Neuron (in vitro differentiated cells): ENCODE results near the gene BLOC1S2.
"Not testable (repeated sequence)": the region's sequence is repeated elsewhere in the genome, so short reads cannot be mapped to it uniquely, and the experiment has no call there.

ENCODE experiments used
- H2AFZ ChIP-seq: one replicate; pipeline ENCODE4 v1.6.1; 2013; ENCODE audit warnings: low read depth, mild to moderate bottlenecking, inconsistent platforms, low read length, moderate library complexity
- H3K27me3 ChIP-seq: one replicate; pipeline ENCODE4 v1.6.1; 2013; ENCODE audit warnings: low read length; ENCODE audit not compliant: insufficient read depth
- H3K36me3 ChIP-seq: one replicate; pipeline ENCODE4 v1.6.1; 2013; ENCODE audit warnings: low read length; ENCODE audit not compliant: insufficient read depth
- H3K4me1 ChIP-seq: one replicate; pipeline ENCODE4 v1.6.1; 2013; ENCODE audit warnings: low read length; ENCODE audit not compliant: insufficient read depth
- H3K4me3 ChIP-seq: 2 replicates; pipeline ENCODE4 v1.5.1; 2013; ENCODE audit warnings: mild to moderate bottlenecking, low read length, moderate library complexity
- H3K9me3 ChIP-seq: one replicate; pipeline ENCODE4 v1.6.1; 2013; ENCODE audit warnings: low read length

BLOC1S2 gene

DNA sequence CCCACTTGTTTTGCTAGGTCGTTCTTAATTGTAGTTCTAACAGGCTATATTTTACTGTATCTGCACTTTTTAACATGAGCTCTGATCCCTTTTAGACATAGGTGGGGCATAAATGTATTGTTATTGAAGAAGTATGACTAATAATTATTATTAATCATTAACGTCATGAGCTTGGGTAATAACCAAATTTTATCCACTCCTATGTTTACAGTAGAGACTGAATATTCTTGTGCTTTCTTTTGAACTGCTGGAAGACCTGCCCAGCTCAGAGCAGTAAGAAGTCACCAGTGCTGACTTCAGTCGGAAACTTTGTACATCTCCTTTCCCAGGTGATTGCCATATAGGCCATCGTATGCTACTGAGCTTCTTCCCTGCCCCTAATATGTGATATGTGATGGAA lies 24.8 kb upstream of the BLOC1S2 start:
- Histone ChIP-seq H3K4me3 (no peak overlapping the region), H3K4me1 (no peaks in the 10 kb centered on the region), H3K9me3 (no peaks in the 10 kb centered on the region), H3K27me3 (peaks cover 11% of the 10 kb centered on the region), H3K36me3 (no peaks in the 10 kb centered on the region), H2AFZ (no peak overlapping the region)

DNA sequence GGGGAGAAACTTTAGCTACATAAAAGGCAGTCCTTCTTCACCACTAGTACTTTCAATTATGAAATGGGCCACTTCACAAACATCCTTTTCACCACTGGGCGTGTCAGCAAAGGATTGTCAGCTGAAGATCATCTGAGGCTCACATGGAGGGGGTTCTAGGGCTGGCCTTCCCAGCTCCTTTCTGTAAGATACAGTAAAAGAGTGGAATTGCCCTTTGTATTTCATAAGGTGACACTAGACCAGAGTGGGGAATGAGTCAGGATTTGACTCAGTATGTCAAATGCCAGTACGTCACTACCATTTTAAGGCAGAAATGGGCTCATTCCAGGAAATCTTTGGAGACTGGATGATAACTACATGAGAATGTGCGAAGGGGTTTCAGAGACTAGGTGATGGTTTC lies 21.2 kb upstream of the BLOC1S2 start:
- H3K27me3 ChIP-seq = peaks cover 7% of the 10 kb centered on the region
- no peaks in the 10 kb centered on the region for H3K9me3 ChIP-seq
- H2AFZ ChIP-seq = no peak overlapping the region
- H3K4me1 ChIP-seq = no peaks in the 10 kb centered on the region
- H3K4me3 ChIP-seq = no peak overlapping the region
- no peaks in the 10 kb centered on the region for H3K36me3 ChIP-seq

DNA sequence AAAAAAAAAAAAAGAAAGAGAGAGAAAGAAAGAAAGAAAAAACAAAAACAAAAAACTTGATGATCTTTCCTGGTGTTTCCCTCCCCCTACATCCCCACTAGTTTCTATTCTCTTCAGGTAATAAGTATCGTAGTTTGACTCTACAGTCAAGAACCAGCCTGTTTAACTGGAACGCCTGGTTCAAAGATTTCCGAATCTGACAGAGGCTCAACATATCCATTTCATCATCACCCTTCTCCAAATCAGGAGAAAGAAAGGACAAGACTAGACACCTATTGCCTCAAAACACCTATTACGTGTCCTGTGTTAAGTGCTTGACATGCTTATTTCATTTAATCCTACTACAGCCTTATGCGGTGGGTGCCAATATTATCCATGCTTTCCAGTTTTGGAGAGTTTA lies 20.4 kb upstream of the BLOC1S2 start:
- no peak overlapping the region for H2AFZ ChIP-seq
- H3K4me3 ChIP-seq = no peak overlapping the region
- H3K4me1 ChIP-seq = no peaks in the 10 kb centered on the region
- H3K36me3 ChIP-seq = no peaks in the 10 kb centered on the region
- peaks cover 5% of the 10 kb centered on the region for H3K27me3 ChIP-seq
- no peaks in the 10 kb centered on the region for H3K9me3 ChIP-seq

DNA sequence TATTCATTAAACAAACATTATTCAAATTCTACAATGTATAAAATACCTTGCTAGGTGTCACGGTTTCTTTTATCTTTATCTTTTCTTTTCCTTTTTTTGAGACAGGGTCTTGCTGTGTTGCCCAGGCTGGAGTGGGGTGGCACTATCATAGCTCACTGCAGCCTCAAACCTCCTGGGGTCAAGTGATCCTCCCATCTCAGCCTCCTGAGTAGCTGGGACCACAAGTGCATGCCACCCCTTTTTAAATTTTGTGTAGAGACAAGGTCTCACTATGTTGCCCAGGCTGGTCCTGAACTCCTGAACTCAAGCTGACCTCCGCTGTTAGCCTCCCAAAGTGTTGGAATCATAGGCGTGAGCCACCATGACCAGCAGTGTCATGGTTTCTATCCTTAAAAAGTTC lies 17.9 kb upstream of the BLOC1S2 start:
- H3K4me1 ChIP-seq = peaks cover 16% of the 10 kb centered on the region
- no peak overlapping the region for H3K4me3 ChIP-seq
- H2AFZ ChIP-seq = no peak overlapping the region
- no peaks in the 10 kb centered on the region for H3K9me3 ChIP-seq
- H3K36me3 ChIP-seq = no peaks in the 10 kb centered on the region
- H3K27me3 ChIP-seq = peaks cover 2% of the 10 kb centered on the region

DNA sequence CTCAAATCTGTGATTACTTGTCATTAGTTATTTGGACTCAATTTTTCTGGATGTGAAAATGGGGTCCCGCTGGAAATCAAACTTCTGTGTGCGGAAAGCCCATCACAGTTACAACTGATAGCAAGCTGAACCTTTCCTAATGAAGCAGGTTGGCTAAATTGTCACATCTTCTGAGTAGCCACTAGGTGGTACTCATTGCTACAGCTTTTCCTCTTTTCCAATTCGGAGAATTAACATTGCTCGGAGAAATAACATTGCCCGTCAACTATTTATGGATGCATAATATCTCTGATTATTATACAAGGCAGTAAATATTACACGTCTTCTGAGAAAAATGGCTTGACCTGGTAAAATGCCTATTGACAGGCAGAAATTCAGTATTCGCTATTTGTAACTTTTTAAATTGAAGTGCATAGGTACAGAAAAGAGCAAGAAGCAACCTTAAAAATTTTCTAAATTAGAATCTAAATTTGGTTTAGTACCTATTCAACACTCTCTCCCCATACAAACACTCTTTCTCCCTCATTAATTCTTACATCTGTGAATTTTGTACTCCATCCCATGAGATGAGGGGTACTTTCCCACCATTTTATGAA lies 17.3 kb upstream of the BLOC1S2 start:
- H3K4me1 ChIP-seq = peaks cover 18% of the 10 kb centered on the region
- H2AFZ ChIP-seq = no peak overlapping the region
- no peaks in the 10 kb centered on the region for H3K9me3 ChIP-seq
- no peaks in the 10 kb centered on the region for H3K36me3 ChIP-seq
- H3K27me3 ChIP-seq = peaks cover 2% of the 10 kb centered on the region
- H3K4me3 ChIP-seq = no peak overlapping the region

DNA sequence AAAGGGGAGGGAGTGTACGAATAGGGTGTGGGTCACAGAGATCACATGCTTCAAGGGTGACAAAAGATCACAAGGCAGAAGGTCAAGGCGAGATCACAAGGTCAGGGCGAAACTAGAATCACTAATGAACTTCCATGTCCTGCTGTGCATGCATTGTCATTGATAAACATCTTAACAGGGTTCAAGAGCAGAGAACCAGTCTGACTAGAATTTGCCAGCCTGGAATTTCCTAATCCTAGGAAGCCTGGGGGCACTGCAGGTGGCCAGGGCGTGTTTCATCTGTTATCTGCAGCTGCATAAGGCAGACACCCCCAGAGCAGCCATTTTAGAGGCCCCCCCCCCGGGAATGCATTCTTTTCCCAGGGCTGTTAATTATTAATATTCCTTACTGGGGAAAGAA lies 14.6 kb upstream of the BLOC1S2 start:
- peaks cover 18% of the 10 kb centered on the region for H3K4me1 ChIP-seq
- not testable (repeated sequence) for H3K36me3 ChIP-seq, H3K4me3 ChIP-seq, H3K27me3 ChIP-seq, H2AFZ ChIP-seq, H3K9me3 ChIP-seq

DNA sequence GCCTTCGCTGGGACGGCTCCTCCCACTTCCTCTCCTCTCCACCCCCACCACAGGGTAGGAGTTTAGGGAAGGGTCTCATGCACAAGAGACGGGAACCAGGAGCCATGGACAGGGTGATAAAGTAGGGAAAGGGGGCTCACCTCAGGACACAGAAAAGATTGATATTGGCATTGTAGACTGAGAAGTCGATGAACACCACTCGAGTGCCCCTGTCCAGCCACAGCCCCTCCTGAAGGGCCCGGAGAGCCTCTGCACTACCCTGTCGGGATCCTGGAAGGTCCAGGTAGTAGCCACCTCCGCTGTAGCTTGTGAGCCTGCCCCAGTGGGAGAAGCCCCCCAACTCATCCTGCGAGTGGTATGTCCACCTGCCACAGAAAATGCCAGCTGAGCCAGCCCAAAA lies 10.8 kb upstream of the BLOC1S2 start:
- peaks cover 11% of the 10 kb centered on the region for H3K27me3 ChIP-seq
- H3K4me3 ChIP-seq = no peak overlapping the region
- H3K9me3 ChIP-seq = peaks cover 5% of the 10 kb centered on the region

DNA sequence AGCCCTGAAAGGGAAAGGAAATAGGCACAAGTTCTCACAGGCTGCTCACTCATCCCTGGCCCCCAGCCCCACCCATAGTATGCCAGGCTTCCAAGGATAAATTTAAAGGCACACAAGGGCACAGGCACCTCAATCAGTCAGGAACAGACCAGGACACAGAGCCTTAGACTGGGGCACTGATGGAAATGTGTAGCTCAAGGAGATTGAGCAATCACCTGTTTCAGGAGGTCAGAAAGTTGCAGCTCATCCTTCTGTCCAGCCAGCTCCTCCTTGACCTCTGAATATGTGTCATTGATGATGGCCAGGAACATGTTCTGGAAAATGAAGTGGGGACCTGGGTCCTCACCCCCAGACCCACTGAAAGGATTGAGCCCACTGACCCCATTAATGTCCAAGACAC lies 6.6 kb upstream of the BLOC1S2 start:
- Histone ChIP-seq H3K4me1 (no peaks in the 10 kb centered on the region), H3K4me3 (no peak overlapping the region), H3K36me3 (no peaks in the 10 kb centered on the region), H3K9me3 (peaks cover 4% of the 10 kb centered on the region), H3K27me3 (peaks cover 23% of the 10 kb centered on the region), H2AFZ (no peak overlapping the region)

More for the DNA sequence above, 10.8 kb upstream of the BLOC1S2 start:
- Histone ChIP-seq H3K36me3 (no peaks in the 10 kb centered on the region), H2AFZ (no peak overlapping the region), H3K4me1 (peaks cover 18% of the 10 kb centered on the region)

DNA sequence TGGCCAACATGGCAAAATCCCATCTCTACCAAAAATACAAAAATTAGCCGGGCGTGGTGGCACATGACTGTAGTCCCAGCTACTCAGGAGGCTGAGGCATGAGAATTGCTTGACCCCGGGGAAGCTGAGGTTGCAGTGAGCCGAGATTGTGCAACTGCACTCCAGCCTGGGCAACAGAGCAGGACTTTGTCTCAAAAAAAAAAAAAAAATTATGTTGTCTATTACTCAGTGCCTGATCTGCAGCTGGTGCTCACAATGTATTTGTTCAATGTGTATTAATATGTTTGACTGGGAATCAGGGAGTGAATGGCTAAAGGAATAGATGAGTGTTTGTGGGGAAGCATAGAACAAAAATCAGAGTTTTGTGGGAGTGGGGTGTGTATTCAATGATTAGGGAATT lies 5.8 kb upstream of the BLOC1S2 start:
- H3K4me1 ChIP-seq, H3K9me3 ChIP-seq, H2AFZ ChIP-seq, H3K36me3 ChIP-seq, H3K4me3 ChIP-seq: not testable (repeated sequence)
- peaks cover 20% of the 10 kb centered on the region for H3K27me3 ChIP-seq

DNA sequence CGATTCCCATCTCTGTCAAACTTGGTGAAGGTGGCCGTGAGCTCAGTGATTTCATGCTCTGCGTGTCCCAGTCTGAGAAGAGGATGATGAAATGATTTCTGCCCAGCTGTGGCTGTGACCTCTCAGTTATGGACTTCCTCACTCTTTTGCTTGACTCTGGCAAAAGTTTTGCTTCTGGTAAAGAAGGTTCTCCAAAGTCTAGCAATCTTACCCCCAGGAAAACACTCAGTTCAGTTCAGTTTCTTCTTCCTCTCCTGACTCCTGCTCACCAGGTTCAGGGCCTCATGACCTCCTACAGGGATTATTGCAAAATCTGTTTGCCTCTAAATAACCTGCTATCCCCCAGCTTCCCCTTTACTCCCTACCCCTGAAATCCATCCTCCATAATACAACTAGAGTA lies 4.9 kb upstream of the BLOC1S2 start:
- Histone ChIP-seq H3K36me3 (no peaks in the 10 kb centered on the region), H2AFZ (no peak overlapping the region), H3K27me3 (peaks cover 20% of the 10 kb centered on the region), H3K4me3 (no peak overlapping the region), H3K9me3 (no peaks in the 10 kb centered on the region), H3K4me1 (peaks cover 3% of the 10 kb centered on the region)

DNA sequence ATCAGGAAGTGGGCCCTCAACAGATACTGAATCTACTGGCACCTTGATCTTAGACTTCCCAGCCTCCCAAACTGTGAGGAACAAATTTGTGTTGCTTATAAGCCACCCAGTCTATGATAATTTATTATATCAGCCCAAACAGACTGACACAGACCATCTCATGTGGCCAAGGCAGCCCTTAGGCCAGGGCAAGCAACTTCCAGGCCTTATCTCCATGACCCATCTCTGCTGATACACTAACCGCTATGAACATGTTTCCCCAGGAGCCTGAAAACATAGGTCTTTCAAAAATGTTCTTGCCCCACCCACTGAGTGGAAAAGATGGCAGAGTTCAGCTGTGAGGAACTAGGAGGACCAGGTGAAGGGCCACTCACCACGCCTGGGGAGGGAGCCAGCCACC lies 3.2 kb upstream of the BLOC1S2 start:
- Histone ChIP-seq H3K4me1 (peaks cover 16% of the 10 kb centered on the region), H3K27me3 (peaks cover 20% of the 10 kb centered on the region), H3K4me3 (no peak overlapping the region), H3K9me3 (no peaks in the 10 kb centered on the region), H2AFZ (no peak overlapping the region), H3K36me3 (no peaks in the 10 kb centered on the region)

DNA sequence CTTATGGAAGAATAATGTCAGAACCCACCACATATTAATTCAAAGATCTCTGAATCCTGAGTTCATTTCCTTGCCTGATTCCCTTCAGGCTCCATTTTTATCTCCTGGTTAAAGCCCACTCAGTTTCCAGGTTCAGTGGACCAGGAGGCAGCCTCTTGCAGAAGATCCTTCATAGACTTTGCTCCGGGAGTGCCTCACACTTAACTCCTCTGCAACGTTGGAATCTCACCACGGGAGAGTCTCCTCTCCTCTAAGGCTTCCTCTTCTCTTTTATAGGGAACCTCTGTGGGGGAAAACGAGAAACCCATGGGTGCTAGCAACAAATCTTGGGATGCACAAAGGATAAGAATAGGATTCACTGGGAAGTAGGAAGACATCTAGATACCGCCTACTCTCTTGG lies 1.7 kb upstream of the BLOC1S2 start:
- Histone ChIP-seq H3K4me3 (no peak overlapping the region), H2AFZ (no peak overlapping the region), H3K36me3 (peaks cover under 1% of the 10 kb centered on the region), H3K4me1 (peaks cover 16% of the 10 kb centered on the region), H3K9me3 (no peaks in the 10 kb centered on the region), H3K27me3 (peaks cover 20% of the 10 kb centered on the region)

DNA sequence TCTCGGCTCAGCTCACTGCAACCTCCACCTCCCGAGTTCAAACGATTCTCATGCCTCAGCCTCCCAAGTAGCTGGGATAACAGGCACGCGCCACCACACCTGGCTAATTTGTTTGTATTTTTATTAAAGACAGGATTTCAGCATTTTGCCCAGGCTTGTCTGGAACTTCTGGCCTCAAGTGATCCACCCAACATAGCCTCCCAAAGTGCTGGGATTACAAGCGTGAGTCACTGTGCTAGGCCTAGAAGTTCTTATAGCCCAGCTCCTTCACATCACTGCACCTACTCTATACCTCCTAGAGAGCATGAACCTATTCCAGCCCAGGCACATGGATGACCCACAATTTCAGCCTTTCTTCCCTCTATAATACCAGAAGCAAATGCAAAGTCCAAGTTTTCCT lies 1.3 kb upstream of the BLOC1S2 start:
- H3K4me3 ChIP-seq = no peak overlapping the region
- H3K4me1 ChIP-seq = peaks cover 16% of the 10 kb centered on the region
- H3K27me3 ChIP-seq = peaks cover 16% of the 10 kb centered on the region
- H3K36me3 ChIP-seq = peaks cover 5% of the 10 kb centered on the region
- H3K9me3 ChIP-seq = no peaks in the 10 kb centered on the region
- H2AFZ ChIP-seq = no peak overlapping the region

DNA sequence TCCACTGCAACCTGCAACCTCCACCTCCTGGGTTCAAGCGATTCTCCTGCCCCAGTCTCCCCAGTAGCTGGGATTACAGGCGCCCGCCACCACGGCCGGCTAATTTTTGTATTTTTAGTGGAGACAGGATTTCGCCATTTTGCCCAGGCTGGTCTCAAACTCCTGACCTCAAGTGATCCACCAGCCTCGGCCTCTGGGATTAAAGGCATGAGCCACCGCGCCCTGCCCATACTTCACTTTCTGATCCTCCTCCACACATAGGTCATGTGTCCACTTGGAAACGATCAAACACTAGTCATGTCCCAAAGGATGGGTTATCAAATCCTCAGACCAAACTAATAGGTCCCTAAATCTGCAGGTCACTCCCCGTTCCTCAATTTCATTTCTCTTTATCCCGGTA lies 1.2 kb downstream of the BLOC1S2 start:
- not testable (repeated sequence) for H3K9me3 ChIP-seq, H3K27me3 ChIP-seq
- H3K4me3 ChIP-seq = peak overlapping the region; percentile 64
- H2AFZ ChIP-seq = peak overlapping the region; percentile 33
- peaks cover 27% of the 10 kb centered on the region for H3K36me3 ChIP-seq
- H3K4me1 ChIP-seq = peaks cover 16% of the 10 kb centered on the region
